SK-N-SH treated with all-trans-retinoic acid at 6 μM for 48 hours (cell line): ENCODE results near the gene SLC30A2.

ENCODE experiments used
- ATAC-seq: fragments of 200-7000 bp; cut with Tn5 transposase; 3 replicates; pipeline ENCODE4 v1.9.1; 2020; ENCODE audit warnings: mild to moderate bottlenecking, moderate library complexity
- BACH2 ChIP-seq: fragments of 250-450 bp; sonication (Bioruptor Pico); IDR thresholded peaks from 2 replicates; pipeline ENCODE4 v1.9.0; 2021; ENCODE audit warnings: mild to moderate bottlenecking, borderline replicate concordance
- CREB5 ChIP-seq: fragments of 250-450 bp; sonication (Bioruptor Pico); IDR thresholded peaks from 2 replicates; pipeline ENCODE4 v1.5.1; 2020; ENCODE audit warnings: low read depth, mild to moderate bottlenecking, moderate library complexity
- CSDC2 ChIP-seq: fragments of 250-450 bp; sonication (Bioruptor Pico); IDR thresholded peaks from 2 replicates; pipeline ENCODE4 v1.5.0; 2020; ENCODE audit warnings: mild to moderate bottlenecking, moderate library complexity
- ESRRG ChIP-seq: fragments of 250-450 bp; sonication (Bioruptor Pico); IDR thresholded peaks from 2 replicates; pipeline ENCODE4 v1.6.1; 2021; ENCODE audit warnings: mild to moderate bottlenecking
- GLIS3 ChIP-seq: fragments of 250-450 bp; sonication (Bioruptor Pico); IDR thresholded peaks from 2 replicates; pipeline ENCODE4 v1.5.0; 2020; ENCODE audit warnings: mild to moderate bottlenecking, moderate library complexity
- ISL1 ChIP-seq: fragments of 250-450 bp; sonication (Bioruptor Pico); IDR thresholded peaks from 2 replicates; pipeline ENCODE4 v2.1.2; 2022; ENCODE audit warnings: mild to moderate bottlenecking, moderate library complexity
- OSR1 ChIP-seq: fragments of 250-450 bp; sonication (Bioruptor Pico); IDR thresholded peaks from 2 replicates; pipeline ENCODE4 v1.8.0; 2022; ENCODE audit warnings: moderate library complexity, mild to moderate bottlenecking, inconsistent platforms
- PATZ1 ChIP-seq: fragments of 250-450 bp; sonication (Bioruptor Pico); IDR thresholded peaks from 2 replicates; pipeline ENCODE4 v1.8.0; 2020; ENCODE audit warnings: mild to moderate bottlenecking, moderate library complexity, borderline replicate concordance
- POU6F1 ChIP-seq: fragments of 250-450 bp; sonication (Bioruptor Pico); IDR thresholded peaks from 2 replicates; pipeline ENCODE4 v1.8.0; 2021; ENCODE audit warnings: low read depth, mild to moderate bottlenecking, moderate library complexity, borderline replicate concordance
- RARB ChIP-seq: fragments of 250-450 bp; sonication (Bioruptor Pico); IDR thresholded peaks from 2 replicates; pipeline ENCODE4 v1.8.0; 2021; ENCODE audit warnings: mild to moderate bottlenecking, moderate library complexity
- SNAI2 ChIP-seq: fragments of 250-450 bp; sonication (Bioruptor Pico); IDR thresholded peaks from 2 replicates; pipeline ENCODE4 v1.5.0; 2020; ENCODE audit warnings: mild to moderate bottlenecking, moderate library complexity
- TCF4 ChIP-seq: fragments of 250-450 bp; sonication (Bioruptor Pico); IDR thresholded peaks from 2 replicates; pipeline ENCODE4 v1.8.0; 2021; ENCODE audit warnings: mild to moderate bottlenecking, moderate library complexity, borderline replicate concordance
- TOX ChIP-seq: fragments of 250-450 bp; sonication (Bioruptor Pico); IDR thresholded peaks from 2 replicates; pipeline ENCODE4 v1.8.0; 2021; ENCODE audit warnings: mild to moderate bottlenecking, moderate library complexity, borderline replicate concordance
- TSHZ2 ChIP-seq: fragments of 250-450 bp; sonication (Bioruptor Pico); IDR thresholded peaks from 2 replicates; pipeline ENCODE4 v1.5.0; 2020; ENCODE audit warnings: mild to moderate bottlenecking, moderate library complexity
- ZC3H10 ChIP-seq: fragments of 250-450 bp; sonication (Bioruptor Pico); IDR thresholded peaks from 2 replicates; pipeline ENCODE4 v1.5.1; 2021; ENCODE audit warnings: mild to moderate bottlenecking, moderate library complexity
- ZFP3 ChIP-seq: fragments of 250-450 bp; sonication (Bioruptor Pico); IDR thresholded peaks from 2 replicates; pipeline ENCODE4 v1.5.0; 2020; ENCODE audit warnings: mild to moderate bottlenecking, moderate library complexity
- ZFP30 ChIP-seq: fragments of 450-650 bp; formaldehyde crosslinking; IDR thresholded peaks from 2 replicates; pipeline ENCODE4 v1.5.0; 2022; ENCODE audit warnings: mild to moderate bottlenecking, moderate library complexity
- ZNF565 ChIP-seq: fragments of 450-650 bp; formaldehyde crosslinking; conservative IDR thresholded peaks from 2 replicates; pipeline ENCODE4 v1.5.0; 2020; ENCODE audit warnings: low read depth, mild to moderate bottlenecking, moderate library complexity

The SLC30A2 gene

GRCh38 chr1:26075421-26076144, 29.7 kb upstream of the SLC30A2 start:
- ATAC-seq = no peak
- TF ChIP-seq TOX (CRISPR knock-in tag) = no peak
- TF ChIP-seq ZC3H10 = no peak
- TF ChIP-seq CREB5 (CRISPR knock-in tag) = no peak
- no peak for TF ChIP-seq TSHZ2 (CRISPR knock-in tag)
- TF ChIP-seq TCF4 (CRISPR knock-in tag) = no peak
- TF ChIP-seq ISL1 (CRISPR knock-in tag) = no peak
- TF ChIP-seq GLIS3 (CRISPR knock-in tag) = no peak
- TF ChIP-seq CSDC2 (CRISPR knock-in tag) = no peak
- no peak for TF ChIP-seq ZFP3 (CRISPR knock-in tag)
- no peak for TF ChIP-seq SNAI2
- TF ChIP-seq PATZ1 (CRISPR knock-in tag) = no peak
- no peak for TF ChIP-seq ZNF565 (CRISPR knock-in tag)
- no peak for TF ChIP-seq OSR1 (CRISPR knock-in tag)
- TF ChIP-seq ESRRG (CRISPR knock-in tag) = no peak

- no peak for TF ChIP-seq ISL1 (CRISPR knock-in tag)
- no peak for ATAC-seq
These were observed 26.4 kb upstream of the SLC30A2 start for GRCh38 chr1:26072305-26072704.

- TF ChIP-seq CSDC2 (CRISPR knock-in tag) (no peak), ZC3H10 (no peak), GLIS3 (CRISPR knock-in tag) (no peak), RARB (CRISPR knock-in tag) (no peak), ZFP30 (CRISPR knock-in tag) (no peak), BACH2 (CRISPR knock-in tag) (no peak), PATZ1 (CRISPR knock-in tag) (no peak), POU6F1 (CRISPR knock-in tag) (no peak)
- ATAC-seq = no peak
These were observed 25.0 kb upstream of the SLC30A2 start for GRCh38 chr1:26070963-26071342.
